ENCODE results near the gene KCNAB1.
"Not testable (repeated sequence)": the region's sequence is repeated elsewhere in the genome, so short reads cannot be mapped to it uniquely, and the experiment has no call there.

The KCNAB1 gene

GRCh38 chr3:156274791-156275190 lies 154.4 kb downstream of the KCNAB1 start:
- DNase-seq = no peak

GRCh38 chr3:156284637-156285036 lies 164.3 kb downstream of the KCNAB1 start:
- DNase-seq = not testable (repeated sequence)

GRCh38 chr3:156285626-156286025 lies 165.2 kb downstream of the KCNAB1 start:
- DNase-seq = no peak

GRCh38 chr3:156290924-156291271 lies 170.5 kb downstream of the KCNAB1 start:
- no peak for DNase-seq

DNA sequence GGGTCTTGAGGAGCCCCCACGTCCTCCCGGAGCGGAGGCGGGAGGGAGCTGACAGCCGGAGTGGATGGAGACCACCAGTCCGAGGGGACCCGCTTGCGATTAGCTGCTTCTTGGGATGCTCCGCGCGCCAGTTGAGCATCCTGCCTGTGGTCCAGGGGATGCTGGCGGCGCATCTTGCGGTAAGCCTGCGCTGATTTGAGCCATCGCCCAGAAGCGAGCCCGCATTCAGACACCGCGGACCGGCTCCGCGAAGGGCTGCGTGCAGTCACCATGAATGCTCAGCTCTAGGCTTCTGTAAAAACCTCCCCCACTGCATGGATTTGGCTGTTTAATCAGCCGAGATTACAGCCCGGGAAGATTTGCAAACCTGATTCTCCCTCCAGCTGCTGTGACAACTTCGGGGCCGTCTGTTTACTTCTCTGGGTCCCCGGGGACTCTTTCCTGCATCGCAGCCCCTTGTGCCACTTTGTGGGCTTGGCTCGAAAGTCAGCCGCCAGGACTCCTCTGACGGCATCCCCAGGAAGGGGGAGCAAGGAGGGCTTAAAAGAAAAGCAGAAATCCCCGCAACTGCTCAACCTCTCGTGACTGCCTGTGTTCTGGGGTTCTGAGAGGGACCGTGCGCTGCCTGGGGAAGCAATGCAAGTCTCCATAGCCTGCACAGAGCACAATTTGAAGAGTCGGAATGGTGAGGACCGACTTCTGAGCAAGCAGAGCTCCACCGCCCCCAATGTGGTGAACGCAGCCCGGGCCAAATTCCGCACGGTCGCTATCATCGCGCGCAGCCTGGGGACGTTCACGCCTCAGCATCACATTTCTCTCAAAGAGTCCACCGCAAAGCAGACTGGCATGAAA lies 171.1 kb downstream of the KCNAB1 start:
- DNase-seq = no peak

DNA sequence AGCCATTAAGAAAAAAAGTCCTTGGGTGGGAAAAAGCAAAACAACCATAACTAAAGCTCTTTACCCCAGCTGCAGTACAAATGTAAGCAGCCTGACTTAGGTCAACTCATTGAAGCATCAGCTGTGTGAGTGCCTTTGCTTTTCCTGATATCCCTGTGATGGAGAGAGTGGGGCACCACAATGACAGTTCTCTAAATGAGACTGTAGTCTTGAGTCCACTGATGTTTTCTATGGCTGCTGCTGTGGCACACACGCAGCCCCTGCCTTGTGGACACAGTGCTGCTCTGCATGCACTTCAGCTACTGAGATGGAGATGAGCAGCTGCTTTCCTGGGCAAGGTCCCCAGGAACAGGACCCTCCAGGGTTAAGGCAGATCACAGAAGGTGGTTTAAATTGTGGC lies 173.2 kb downstream of the KCNAB1 start:
- DNase-seq = no peak

DNA sequence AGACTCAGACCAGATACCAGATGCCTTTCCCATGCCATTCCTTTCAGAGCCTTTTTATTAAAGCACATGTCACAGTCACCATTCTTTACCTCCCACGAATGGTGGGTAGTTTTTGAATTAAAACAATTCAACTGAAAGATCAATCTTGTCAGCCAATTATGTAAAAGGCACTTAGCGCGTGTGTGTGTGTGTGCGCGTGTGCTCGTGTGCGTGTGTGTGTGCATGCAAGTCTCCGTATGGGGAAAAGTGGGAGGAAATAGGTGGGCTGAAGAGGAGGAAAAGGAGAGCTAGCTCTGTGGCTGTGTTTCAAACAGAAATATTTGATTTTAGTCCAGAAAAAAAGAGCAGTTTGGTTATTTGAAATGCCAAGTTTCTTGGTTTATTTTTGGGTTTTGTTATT lies 177.2 kb downstream of the KCNAB1 start:
- no peak for DNase-seq

DNA sequence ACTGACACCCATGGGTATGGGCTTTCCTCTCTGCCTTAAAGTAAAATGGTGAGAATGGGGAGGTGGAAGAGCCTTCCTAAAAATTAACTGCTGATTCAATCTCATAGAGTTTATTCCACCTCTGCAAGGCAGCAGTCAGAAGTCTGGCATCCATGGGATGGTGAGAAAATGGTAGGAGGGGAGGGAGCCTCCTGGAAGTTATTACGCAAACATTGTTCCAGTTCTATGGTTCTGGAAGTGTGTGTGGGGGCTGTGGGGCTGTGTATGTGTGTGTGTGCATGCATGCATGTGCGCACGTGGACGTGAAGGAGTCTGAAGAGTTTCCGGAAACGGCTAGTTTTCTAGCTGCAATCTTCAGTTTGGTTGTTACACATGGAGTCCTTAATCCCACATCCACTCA lies 177.6 kb downstream of the KCNAB1 start:
- DNase-seq = no peak

DNA sequence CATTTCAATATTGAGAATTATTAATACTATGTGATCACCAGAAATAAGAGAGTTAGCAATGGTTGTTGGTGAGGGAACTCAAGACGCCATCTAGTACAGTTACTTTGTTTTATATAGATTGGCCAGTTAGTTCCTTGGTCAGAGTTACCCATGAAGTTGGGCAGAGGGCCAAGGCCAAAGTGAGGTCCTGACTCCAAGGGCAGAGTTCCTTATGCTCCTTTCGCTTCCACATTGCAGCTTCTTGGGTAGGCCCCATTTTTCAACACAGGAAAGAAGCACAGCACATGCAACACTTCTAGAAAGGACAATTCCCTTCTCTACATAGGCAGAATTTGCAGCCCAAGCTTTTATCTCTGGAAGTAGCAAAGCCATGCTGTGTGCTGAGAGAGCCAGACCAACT lies 178.6 kb downstream of the KCNAB1 start:
- no peak for DNase-seq

- DNase-seq = no peak
Measured at GRCh38 chr3:156299569-156299968, 179.2 kb downstream of the KCNAB1 start.

DNA sequence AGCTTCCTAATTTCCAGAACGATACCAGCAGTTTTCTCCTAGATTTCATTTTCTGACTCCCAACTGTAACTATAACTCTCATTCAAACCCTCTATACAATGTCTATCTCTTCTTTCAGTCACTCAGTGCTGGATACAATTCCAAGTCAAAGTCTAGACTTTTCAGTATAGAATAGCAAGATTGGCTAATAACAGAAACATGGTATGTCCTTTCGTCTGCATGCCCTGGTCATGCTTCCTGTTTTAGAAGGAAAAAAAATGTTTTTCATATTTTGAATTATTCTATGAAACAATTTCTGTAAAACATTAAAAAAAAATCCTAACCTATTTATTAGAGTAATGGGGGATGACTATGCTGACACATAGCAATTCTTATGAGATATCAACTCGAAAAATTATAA lies 180.0 kb downstream of the KCNAB1 start:
- no peak for DNase-seq

DNA sequence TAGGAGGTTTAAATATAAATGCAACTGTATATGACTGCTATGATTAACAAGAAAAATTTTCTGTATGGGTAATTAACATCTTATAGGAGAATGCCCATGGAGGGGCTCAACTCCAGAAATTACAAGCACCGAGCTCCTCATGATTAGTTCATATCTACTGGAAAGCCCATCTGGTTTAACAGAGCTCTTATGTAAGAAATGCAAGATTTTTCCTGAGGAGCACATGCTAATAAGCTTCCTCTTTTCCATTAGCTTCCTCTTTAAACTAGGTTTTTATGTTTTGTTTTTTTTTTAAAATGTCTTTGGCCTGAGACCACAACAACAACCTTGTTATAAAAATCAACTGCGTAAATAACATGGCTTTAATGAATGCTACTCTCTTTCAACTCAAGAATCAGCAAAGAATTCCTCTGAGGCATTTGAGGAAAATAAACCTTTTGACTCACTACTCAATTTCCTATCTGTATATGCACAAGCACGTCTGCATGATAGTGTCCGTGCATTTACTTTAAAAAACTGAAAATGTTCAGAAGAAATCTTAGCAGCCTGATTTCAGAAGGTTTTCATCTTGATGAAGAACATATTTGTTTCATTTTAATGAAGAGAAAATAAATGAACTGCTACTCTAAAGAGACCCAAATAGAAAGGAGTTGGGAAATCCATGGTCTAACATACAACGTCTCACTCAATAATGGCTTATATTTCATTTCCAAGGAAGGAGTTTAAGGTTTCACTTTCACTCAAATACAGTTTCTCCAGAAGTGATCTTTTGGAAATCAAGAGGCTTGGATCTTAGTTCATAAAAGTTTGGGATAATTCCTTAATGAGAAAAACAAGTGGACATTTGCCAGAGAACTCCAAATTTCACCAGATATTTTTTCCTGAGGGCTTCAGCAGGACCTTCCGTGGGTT lies 180.8 kb downstream of the KCNAB1 start:
- no peak for DNase-seq

DNA sequence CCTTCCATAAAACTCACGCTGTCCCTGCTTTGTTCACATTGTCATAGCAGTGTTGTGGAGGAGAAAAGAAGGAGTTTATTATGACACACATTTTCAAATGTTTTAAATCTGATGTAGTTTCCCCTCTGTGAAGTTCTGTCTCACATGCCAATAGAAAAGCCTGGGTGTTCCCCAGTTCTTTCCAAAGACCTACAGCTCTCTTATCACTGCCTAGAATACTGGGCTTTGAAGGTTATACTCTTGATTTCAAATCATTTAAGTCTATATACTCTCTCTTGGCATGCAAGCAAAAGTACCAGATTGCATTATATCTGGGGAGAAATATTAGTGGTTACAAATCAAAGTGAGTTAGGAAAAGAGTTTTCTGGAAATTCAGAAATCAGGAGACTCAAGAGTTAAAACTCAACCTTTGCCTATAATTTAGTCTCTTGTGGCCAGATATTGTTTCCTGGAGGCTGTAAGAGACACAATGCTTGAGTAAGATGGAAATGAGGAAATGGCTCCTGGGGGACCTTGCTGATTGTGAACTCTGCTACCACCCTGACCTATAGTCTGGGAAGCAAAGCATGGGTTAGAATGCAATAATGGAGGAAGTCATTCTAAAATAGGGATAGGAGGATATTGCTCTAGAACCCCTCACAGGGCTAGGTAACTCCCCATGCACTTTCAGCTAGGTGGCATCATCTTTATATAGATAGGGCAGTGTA lies 182.8 kb downstream of the KCNAB1 start:
- DNase-seq = no peak

DNA sequence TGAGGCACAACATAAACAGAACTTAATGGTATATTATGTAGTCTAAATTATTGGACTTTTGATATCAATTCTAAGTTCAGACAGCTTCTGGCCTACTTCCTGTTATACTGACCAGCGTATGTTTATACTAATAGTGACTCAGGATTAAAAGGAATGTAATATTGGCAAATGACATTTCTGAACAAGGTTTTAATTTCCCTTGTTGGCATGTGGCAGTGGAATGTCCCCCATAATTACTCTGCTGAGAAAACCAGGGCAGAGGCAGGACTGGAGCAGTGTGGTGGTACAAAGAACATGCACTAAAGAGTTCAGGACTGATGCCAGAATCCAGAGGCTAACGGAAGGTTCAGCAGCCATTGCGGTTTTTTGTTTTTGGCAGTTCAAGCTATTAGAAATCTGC lies 184.0 kb downstream of the KCNAB1 start:
- no peak for DNase-seq

DNA sequence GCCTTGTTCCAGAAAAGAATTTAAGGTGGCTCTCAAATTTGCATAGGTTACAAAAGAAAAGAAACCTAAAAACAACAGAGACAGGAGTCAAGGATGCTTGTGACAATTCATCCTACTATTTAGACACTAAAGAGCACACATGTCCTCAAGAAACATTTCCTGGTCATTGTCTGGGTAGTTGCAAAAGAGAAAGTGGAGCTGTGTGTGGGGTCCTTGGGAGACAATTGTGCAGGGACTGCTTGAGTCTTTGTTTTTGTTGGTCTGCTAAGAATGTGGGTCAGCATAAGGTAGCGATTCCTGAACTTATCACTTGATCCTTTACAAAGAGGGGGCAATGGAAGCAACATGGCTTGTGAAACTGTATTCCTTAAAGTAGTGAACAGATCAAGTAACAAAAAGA lies 185.3 kb downstream of the KCNAB1 start:
- DNase-seq = no peak

DNA sequence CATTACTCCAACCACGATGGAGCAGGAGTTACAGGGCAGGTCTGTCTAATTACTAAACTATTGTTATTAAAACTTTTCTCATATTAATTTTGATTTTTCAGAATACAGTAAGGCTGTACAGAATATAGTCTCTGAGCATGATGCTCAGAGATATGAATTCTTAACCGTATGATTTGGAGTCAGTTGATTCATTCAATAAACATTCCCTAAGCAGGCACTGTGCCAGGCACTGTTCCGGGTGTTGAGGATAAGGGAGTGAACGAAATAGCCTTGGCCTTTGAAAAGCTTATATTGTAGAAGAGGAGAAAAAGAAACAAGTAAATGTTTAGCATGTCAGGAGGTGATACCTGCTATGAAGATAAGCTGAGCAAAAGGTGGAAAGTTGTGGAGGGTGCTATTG lies 187.3 kb downstream of the KCNAB1 start:
- no peak for DNase-seq

- DNase-seq = no peak
Measured at GRCh38 chr3:156311431-156311830, 191.1 kb downstream of the KCNAB1 start.

DNA sequence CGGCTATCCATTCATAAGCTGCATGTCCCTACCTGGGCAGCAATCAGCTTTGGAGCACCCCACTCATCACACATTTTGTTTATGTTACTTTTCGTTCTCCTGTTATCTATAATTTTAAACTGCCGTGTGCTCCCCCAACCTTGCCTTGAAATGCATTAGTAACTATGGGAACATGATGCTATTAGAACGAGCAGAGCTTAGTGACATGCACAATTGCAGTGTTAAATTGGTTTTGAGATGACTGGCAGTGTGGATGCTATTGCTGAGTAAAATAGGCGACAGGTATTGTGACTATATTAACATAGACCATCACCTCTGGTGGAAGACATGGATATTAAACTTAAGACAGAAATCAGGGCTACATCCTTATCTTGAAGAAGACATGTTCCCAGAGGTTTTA lies 191.6 kb downstream of the KCNAB1 start:
- no peak for DNase-seq

DNA sequence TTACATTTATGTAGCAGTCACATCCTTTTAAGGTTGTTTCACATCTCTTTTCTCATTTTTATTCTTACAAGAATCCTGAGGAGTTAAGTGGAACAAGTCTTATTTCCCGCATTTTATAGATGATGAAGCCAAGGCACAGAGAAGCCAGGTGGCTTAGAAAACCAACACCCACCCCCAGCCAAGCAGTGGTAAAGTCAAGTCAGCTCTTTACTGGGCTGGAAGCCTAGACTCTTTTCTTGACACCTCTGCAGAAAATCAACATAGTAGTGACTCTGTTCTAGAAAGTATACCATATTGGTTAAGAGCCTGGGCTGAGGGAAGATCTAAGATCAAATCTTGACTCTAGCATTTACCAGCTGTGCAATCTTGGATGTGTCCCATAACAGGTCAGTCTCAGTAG lies 195.7 kb downstream of the KCNAB1 start:
- DNase-seq = no peak

- no peak for DNase-seq
Measured at GRCh38 chr3:156317462-156318074, 197.2 kb downstream of the KCNAB1 start.

DNA sequence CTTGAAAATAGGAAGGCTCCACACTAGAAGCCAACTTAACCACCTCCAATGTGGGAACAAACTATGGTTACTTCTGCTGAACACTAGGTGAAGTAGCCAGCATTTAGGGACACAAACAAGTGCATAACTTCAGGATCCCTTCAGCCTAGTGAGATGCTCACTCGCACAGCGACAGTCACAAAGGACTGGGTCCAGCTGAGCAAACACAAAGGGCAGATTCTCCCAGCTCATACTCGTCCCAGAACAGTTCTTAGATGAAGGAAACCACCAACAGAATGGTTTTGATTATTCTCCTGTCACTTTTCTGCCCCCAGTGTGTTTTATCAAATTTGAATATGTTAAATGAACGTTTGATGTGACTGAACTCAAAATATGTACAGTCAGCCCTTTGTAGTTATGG lies 201.6 kb downstream of the KCNAB1 start:
- no peak for DNase-seq

DNA sequence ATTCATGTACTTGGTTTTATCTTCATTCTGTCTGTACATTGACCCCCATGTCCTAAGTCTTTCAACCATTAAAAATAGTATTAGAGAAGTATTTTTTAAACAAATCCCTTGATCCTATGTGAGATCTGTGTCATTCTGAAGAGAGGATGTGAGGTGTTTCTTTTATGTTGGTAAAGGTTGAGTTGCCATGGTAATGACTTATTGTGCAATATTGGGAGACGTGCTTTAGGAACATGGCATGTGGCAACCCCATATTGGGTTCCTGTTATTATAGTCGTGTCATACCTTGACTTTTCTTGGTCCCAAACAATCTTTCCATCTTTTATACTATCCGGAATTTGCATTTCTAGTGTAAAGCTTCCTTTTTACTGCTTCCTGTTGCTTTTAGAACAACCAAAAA lies 203.1 kb downstream of the KCNAB1 start:
- no peak for DNase-seq

- DNase-seq = no peak
Measured at GRCh38 chr3:156330415-156330814, 210.0 kb downstream of the KCNAB1 start.
